NOMO-1 (cell line): Measurements from ENCODE around the gene NFS1.

Source experiments
- DNase-seq, 2 experiments: peaks; one replicate each; lab custom pipeline; 2025; ENCODE audit not compliant: unreplicated experiment in 2 of 2; lab: John Stamatoyannopoulos, UW

NFS1 gene

GRCh38 chr20:35680452-35681183, 18.5 kb downstream of the NFS1 start:
- peak; percentile 44 to 61 for DNase-seq

- DNase-seq = no peak
Observed at GRCh38 chr20:35674921-35675320, 24.2 kb downstream of the NFS1 start.

- DNase-seq = no peak
Observed at GRCh38 chr20:35673884-35674283, 25.3 kb downstream of the NFS1 start.

- DNase-seq = no peak
Observed at GRCh38 chr20:35669681-35670080, 29.5 kb downstream of the NFS1 start.

GRCh38 chr20:35669221-35669620, 29.9 kb downstream of the NFS1 start:
- no peak for DNase-seq

GRCh38 chr20:35665949-35666288, 33.2 kb downstream of the NFS1 start:
- no peak for DNase-seq

GRCh38 chr20:35664466-35665206, 34.5 kb downstream of the NFS1 start, which contains the start of the genes CPNE1 and RBM12:
CPNE1 (minus strand) TSS chr20:35664900; CDS start chr20:35632923, 31,977 bp downstream.
RBM12 (minus strand) TSS chr20:35664900; CDS start chr20:35655322, 9,578 bp downstream.
- peak; percentile 88 to 94 for DNase-seq

GRCh38 chr20:35663516-35664465, 35.4 kb downstream of the NFS1 start:
- peak; percentile 26 to 43 for DNase-seq

- DNase-seq = no peak
Observed at GRCh38 chr20:35662551-35662950, 36.6 kb downstream of the NFS1 start.

GRCh38 chr20:35661908-35662307, 37.2 kb downstream of the NFS1 start:
- DNase-seq = no peak

GRCh38 chr20:35661053-35661452, 38.1 kb downstream of the NFS1 start:
- no peak for DNase-seq

GRCh38 chr20:35660122-35660937, 38.8 kb downstream of the NFS1 start:
- no peak for DNase-seq

GRCh38 chr20:35657271-35657670, 41.9 kb downstream of the NFS1 start:
- no peak for DNase-seq

GRCh38 chr20:35654415-35654814, 44.7 kb downstream of the NFS1 start:
- DNase-seq = no peak

GRCh38 chr20:35653893-35654292, 45.3 kb downstream of the NFS1 start:
- DNase-seq = no peak

- DNase-seq = no peak
Observed at GRCh38 chr20:35653430-35653734, 45.8 kb downstream of the NFS1 start.

GRCh38 chr20:35652641-35653429, 46.3 kb downstream of the NFS1 start:
- DNase-seq = no peak

- no peak for DNase-seq
Observed at GRCh38 chr20:35651958-35652357, 47.2 kb downstream of the NFS1 start.

- DNase-seq = no peak
Observed at GRCh38 chr20:35650632-35651031, 48.5 kb downstream of the NFS1 start.

GRCh38 chr20:35648836-35649235, 50.3 kb downstream of the NFS1 start:
- DNase-seq = no peak
